K562 (cell line): Measurements from ENCODE around the gene VTI1B. TPM values are rescaled to one million over a fixed set of nuclear protein-coding genes. Genes with fewer than 3 reads are reported as not detected.

Experiments
- DPF2 ChIP-seq: fragments of 450-650 bp; IDR thresholded peaks from 2 replicates; pipeline ENCODE4 v1.6.1; 2016
- E2F3 ChIP-seq: fragments of 250-450 bp; sonication (Bioruptor Pico); IDR thresholded peaks from 2 replicates; pipeline ENCODE4 v1.4.0; 2020; ENCODE audit warnings: mild to moderate bottlenecking
- EP300 ChIP-seq: IDR thresholded peaks from 2 replicates; pipeline ENCODE4 v1.6.1; 2012; ENCODE audit warnings: low read length, improper control_type of control experiment
- HEY1 ChIP-seq: fragments of 250-450 bp; sonication (Bioruptor Pico); IDR thresholded peaks from 2 replicates; pipeline ENCODE4 v1.5.0; 2020; ENCODE audit warnings: mild to moderate bottlenecking, moderate library complexity, borderline replicate concordance
- LARP7 ChIP-seq: fragments of 450-650 bp; IDR thresholded peaks from 2 replicates; pipeline ENCODE4 v1.6.1; 2016
- RBFOX2 ChIP-seq: fragments of 200-400 bp; formaldehyde crosslinking; IDR thresholded peaks from 2 replicates; pipeline ENCODE4 v1.6.1; 2017; ENCODE audit warnings: low read depth, mild to moderate bottlenecking, low read length, moderate library complexity
- ZNF3 ChIP-seq: fragments of 250-450 bp; sonication (Bioruptor Pico); IDR thresholded peaks from 2 replicates; pipeline ENCODE4 v1.5.0; 2021; ENCODE audit warnings: mild to moderate bottlenecking, moderate library complexity
- ZNF408 ChIP-seq: fragments of 250-450 bp; sonication (Bioruptor Pico); IDR thresholded peaks from 2 replicates; pipeline ENCODE4 v1.4.0; 2020; ENCODE audit warnings: low read depth, mild to moderate bottlenecking, moderate library complexity
- ZNF431 ChIP-seq: sonication (generic); formaldehyde crosslinking; IDR thresholded peaks from 2 replicates; pipeline ENCODE4 v1.8.0; 2022; ENCODE audit warnings: mild to moderate bottlenecking, missing genetic modification reagents
- ZSCAN32 ChIP-seq: fragments of 450-650 bp; formaldehyde crosslinking; IDR thresholded peaks from 2 replicates; pipeline ENCODE4 v1.4.0; 2020; ENCODE audit warnings: mild to moderate bottlenecking, moderate library complexity
- polyA plus RNA-seq, 8 experiments: library from polyadenylated mRNA; depleted of rRNA in 4 of 8; stranded (reverse) in 5 of 8; unstranded in 3 of 8; fragments of >200 nt; fragmentation: Nextera tagmentation in 2 of 8; fragmentation: Illumina TruSeq in 1 of 8; extraction: Ambion mirVana in 2 of 8; extraction: Trizol in 1 of 8; gene quantifications; 2 replicates each; pipeline versions ENCODE4 v1.2.1 to v1.2.3, GENCODE V29; 2011 to 2014; ENCODE audit warnings: inconsistent platforms in 1 of 8, missing spikeins in 1 of 8
- total RNA-seq, 7 experiments: library from RNA; depleted of rRNA in 6 of 7; stranded (reverse); fragments of >200 nt in 6 of 7; fragmentation: Illumina TruSeq in 2 of 7; extraction: Trizol in 2 of 7; gene quantifications; 2 replicates each; pipeline versions ENCODE4 v1.2.1 to v1.2.3, GENCODE V29; 2011 to 2021; ENCODE audit warnings: low replicate concordance in 1 of 7
- TF ChIP-seq, protein P1 (sequence below): fragments of 450-650 bp; formaldehyde crosslinking; IDR thresholded peaks from 2 replicates; pipeline ENCODE4 v1.4.0; 2020; ENCODE audit warnings: mild to moderate bottlenecking, mixed read lengths
- TF ChIP-seq, protein P2 (sequence below): fragments of 450-650 bp; IDR thresholded peaks from 2 replicates; pipeline ENCODE4 v1.6.1; 2016; ENCODE audit warnings: low read depth
- TF ChIP-seq, protein P3 (sequence below): fragments of 200-400 bp; formaldehyde crosslinking; IDR thresholded peaks from 2 replicates; pipeline ENCODE4 v1.6.1; 2017; ENCODE audit warnings: mild to moderate bottlenecking, low read depth, low read length, moderate library complexity
- TF ChIP-seq, protein P4 (sequence below): IDR thresholded peaks from 3 replicates; pipeline ENCODE4 v1.6.1; 2011; ENCODE audit warnings: borderline replicate concordance, mild to moderate bottlenecking, moderate library complexity; ENCODE audit not compliant: insufficient read length; ENCODE audit errors: extremely low read depth

Gene VTI1B
- total and polyA plus RNA-seq, 9 of the 15 experiments (the other 6 are each of a cell fraction or from before 2014, with no cell fraction given) = 7.8 to 69.8 (median 50.1) TPM

DNA sequence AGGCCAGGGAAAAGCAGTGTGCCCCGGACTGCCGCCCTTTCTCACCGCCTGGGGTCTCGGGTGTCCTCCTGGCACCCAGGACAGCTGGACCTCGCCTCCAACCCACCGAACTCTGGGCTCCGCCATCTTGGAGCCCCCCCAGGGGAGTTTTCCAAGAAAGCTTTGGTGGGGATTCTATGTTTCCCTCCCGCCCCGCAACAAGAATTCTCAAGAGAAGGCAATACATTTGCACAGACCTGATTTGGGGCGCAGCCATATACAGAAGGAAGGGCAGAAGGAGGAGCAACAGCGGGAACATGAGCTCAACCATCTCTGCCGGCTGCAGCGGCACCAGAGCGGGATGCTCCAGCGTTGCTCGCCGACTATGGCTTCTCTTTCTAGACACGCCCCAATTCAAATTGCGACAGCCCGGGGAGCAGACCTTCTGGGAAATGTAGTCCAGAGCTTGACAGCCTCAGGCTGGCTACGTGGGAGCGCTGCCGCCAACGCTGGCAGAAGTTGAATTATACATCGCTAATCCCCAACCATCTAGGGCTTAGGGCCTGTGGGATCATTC is 21.0 kb upstream of the VTI1B start, which contains the start of gene RDH11 (continued):
- TF ChIP-seq, protein P1, sequence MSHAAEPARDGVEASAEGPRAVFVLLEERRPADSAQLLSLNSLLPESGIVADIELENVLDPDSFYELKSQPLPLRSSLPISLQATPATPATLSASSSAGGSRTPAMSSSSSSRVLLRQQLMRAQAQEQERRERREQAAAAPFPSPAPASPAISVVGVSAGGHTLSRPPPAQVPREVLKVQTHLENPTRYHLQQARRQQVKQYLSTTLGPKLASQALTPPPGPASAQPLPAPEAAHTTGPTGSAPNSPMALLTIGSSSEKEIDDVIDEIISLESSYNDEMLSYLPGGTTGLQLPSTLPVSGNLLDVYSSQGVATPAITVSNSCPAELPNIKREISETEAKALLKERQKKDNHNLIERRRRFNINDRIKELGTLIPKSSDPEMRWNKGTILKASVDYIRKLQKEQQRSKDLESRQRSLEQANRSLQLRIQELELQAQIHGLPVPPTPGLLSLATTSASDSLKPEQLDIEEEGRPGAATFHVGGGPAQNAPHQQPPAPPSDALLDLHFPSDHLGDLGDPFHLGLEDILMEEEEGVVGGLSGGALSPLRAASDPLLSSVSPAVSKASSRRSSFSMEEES = no peak
- no peak for TF ChIP-seq EP300
- no peak for TF ChIP-seq ZNF431 (CRISPR knock-in tag)
- no peak for TF ChIP-seq ZSCAN32 (CRISPR knock-in tag)
- no peak for TF ChIP-seq ZNF3 (CRISPR knock-in tag)
- TF ChIP-seq, protein P2, sequence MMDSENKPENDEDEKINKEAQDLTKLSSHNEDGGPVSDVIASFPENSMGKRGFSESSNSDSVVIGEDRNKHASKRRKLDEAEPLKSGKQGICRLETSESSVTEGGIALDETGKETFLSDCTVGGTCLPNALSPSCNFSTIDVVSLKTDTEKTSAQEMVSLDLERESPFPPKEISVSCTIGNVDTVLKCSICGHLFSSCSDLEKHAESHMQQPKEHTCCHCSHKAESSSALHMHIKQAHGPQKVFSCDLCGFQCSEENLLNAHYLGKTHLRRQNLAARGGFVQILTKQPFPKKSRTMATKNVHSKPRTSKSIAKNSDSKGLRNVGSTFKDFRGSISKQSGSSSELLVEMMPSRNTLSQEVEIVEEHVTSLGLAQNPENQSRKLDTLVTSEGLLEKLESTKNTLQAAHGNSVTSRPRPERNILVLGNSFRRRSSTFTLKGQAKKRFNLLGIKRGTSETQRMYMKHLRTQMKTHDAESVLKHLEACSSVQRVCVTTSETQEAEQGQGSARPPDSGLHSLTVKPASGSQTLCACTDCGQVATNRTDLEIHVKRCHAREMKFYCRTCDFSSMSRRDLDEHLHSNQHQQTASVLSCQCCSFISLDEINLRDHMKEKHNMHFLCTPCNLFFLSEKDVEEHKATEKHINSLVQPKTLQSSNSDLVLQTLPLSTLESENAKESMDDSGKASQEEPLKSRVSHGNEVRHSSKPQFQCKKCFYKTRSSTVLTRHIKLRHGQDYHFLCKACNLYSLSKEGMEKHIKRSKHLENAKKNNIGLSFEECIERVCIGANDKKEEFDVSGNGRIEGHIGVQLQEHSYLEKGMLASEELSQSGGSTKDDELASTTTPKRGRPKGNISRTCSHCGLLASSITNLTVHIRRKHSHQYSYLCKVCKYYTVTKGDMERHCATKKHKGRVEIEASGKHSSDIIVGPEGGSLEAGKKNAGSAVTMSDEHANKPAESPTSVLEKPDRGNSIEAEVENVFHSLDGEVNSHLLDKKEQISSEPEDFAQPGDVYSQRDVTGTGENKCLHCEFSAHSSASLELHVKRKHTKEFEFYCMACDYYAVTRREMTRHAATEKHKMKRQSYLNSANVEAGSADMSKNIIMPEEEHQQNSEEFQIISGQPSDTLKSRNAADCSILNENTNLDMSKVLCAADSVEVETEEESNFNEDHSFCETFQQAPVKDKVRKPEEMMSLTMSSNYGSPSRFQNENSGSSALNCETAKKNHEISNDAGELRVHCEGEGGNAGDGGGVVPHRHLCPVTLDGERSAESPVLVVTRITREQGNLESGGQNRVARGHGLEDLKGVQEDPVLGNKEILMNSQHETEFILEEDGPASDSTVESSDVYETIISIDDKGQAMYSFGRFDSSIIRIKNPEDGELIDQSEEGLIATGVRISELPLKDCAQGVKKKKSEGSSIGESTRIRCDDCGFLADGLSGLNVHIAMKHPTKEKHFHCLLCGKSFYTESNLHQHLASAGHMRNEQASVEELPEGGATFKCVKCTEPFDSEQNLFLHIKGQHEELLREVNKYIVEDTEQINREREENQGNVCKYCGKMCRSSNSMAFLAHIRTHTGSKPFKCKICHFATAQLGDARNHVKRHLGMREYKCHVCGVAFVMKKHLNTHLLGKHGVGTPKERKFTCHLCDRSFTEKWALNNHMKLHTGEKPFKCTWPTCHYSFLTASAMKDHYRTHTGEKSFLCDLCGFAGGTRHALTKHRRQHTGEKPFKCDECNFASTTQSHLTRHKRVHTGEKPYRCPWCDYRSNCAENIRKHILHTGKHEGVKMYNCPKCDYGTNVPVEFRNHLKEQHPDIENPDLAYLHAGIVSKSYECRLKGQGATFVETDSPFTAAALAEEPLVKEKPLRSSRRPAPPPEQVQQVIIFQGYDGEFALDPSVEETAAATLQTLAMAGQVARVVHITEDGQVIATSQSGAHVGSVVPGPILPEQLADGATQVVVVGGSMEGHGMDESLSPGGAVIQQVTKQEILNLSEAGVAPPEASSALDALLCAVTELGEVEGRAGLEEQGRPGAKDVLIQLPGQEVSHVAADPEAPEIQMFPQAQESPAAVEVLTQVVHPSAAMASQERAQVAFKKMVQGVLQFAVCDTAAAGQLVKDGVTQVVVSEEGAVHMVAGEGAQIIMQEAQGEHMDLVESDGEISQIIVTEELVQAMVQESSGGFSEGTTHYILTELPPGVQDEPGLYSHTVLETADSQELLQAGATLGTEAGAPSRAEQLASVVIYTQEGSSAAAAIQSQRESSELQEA = no peak
- TF ChIP-seq ZNF408 (CRISPR knock-in tag) = no peak
- no peak for TF ChIP-seq LARP7
- peak; percentile 84 for TF ChIP-seq RBFOX2
- TF ChIP-seq, protein P3, sequence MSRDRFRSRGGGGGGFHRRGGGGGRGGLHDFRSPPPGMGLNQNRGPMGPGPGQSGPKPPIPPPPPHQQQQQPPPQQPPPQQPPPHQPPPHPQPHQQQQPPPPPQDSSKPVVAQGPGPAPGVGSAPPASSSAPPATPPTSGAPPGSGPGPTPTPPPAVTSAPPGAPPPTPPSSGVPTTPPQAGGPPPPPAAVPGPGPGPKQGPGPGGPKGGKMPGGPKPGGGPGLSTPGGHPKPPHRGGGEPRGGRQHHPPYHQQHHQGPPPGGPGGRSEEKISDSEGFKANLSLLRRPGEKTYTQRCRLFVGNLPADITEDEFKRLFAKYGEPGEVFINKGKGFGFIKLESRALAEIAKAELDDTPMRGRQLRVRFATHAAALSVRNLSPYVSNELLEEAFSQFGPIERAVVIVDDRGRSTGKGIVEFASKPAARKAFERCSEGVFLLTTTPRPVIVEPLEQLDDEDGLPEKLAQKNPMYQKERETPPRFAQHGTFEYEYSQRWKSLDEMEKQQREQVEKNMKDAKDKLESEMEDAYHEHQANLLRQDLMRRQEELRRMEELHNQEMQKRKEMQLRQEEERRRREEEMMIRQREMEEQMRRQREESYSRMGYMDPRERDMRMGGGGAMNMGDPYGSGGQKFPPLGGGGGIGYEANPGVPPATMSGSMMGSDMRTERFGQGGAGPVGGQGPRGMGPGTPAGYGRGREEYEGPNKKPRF = no peak
- no peak for TF ChIP-seq E2F3
- TF ChIP-seq, protein P4, sequence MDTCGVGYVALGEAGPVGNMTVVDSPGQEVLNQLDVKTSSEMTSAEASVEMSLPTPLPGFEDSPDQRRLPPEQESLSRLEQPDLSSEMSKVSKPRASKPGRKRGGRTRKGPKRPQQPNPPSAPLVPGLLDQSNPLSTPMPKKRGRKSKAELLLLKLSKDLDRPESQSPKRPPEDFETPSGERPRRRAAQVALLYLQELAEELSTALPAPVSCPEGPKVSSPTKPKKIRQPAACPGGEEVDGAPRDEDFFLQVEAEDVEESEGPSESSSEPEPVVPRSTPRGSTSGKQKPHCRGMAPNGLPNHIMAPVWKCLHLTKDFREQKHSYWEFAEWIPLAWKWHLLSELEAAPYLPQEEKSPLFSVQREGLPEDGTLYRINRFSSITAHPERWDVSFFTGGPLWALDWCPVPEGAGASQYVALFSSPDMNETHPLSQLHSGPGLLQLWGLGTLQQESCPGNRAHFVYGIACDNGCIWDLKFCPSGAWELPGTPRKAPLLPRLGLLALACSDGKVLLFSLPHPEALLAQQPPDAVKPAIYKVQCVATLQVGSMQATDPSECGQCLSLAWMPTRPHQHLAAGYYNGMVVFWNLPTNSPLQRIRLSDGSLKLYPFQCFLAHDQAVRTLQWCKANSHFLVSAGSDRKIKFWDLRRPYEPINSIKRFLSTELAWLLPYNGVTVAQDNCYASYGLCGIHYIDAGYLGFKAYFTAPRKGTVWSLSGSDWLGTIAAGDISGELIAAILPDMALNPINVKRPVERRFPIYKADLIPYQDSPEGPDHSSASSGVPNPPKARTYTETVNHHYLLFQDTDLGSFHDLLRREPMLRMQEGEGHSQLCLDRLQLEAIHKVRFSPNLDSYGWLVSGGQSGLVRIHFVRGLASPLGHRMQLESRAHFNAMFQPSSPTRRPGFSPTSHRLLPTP = no peak
- no peak for TF ChIP-seq HEY1 (CRISPR knock-in tag)
- no peak for TF ChIP-seq DPF2
